Fibroblast of lung (primary cell): ENCODE measurements around the gene UNC119B. TPM values are rescaled to one million over a fixed set of nuclear protein-coding genes. Genes with fewer than 3 reads are reported as not detected.

Source experiments
- DNase-seq, 2 donors: peaks; one replicate each; pipeline versions ENCODE4 v3.0.0 to v3.0.0-alpha.2; 2010; ENCODE audit warnings: low read depth in 2 of 2
- H2AFZ ChIP-seq: 2 replicates; pipeline ENCODE4 v1.5.1; 2012; ENCODE audit warnings: low read length, control low read depth, inconsistent platforms
- H3K27ac ChIP-seq: 2 replicates; pipeline ENCODE4 v1.5.1; 2011; ENCODE audit warnings: low read length, control low read depth; ENCODE audit not compliant: insufficient read depth
- H3K27me3 ChIP-seq: 2 replicates; pipeline ENCODE4 v1.5.1; 2011; ENCODE audit warnings: mild to moderate bottlenecking, low read length; ENCODE audit not compliant: control insufficient read depth, insufficient read depth
- H3K36me3 ChIP-seq: 2 replicates; pipeline ENCODE4 v1.5.1; 2011; ENCODE audit warnings: low read length; ENCODE audit not compliant: control insufficient read depth, insufficient read depth
- H3K4me1 ChIP-seq: 2 replicates; pipeline ENCODE4 v1.5.1; 2011; ENCODE audit warnings: low read length; ENCODE audit not compliant: control insufficient read depth, insufficient read depth; ENCODE audit errors: extremely low read depth
- H3K4me2 ChIP-seq: 2 replicates; pipeline ENCODE4 v1.5.1; 2011; ENCODE audit warnings: low read length, control low read depth; ENCODE audit not compliant: insufficient read depth; ENCODE audit errors: extremely low read depth
- H3K4me3 ChIP-seq, 4 experiments: fragments of 200-600 bp in 1 of 4; sonication (generic) in 1 of 4; replicated peaks in 1 of 4; 2 replicates each; pipeline ENCODE4 v1.5.1; 2011 to 2016; ENCODE audit warnings: low read length in 4 of 4, low read depth in 3 of 4, mild to moderate bottlenecking in 3 of 4, control low read depth in 2 of 4, inconsistent platforms in 1 of 4, mixed read lengths in 1 of 4; ENCODE audit not compliant: insufficient read depth in 1 of 4; ENCODE audit errors: control extremely low read depth in 1 of 4
- H3K79me2 ChIP-seq: 2 replicates; pipeline ENCODE4 v1.5.1; 2012; ENCODE audit warnings: mild to moderate bottlenecking, low read length, inconsistent platforms; ENCODE audit not compliant: control insufficient read depth, insufficient read depth
- H3K9ac ChIP-seq: 2 replicates; pipeline ENCODE4 v1.5.1; 2011; ENCODE audit warnings: mild to moderate bottlenecking, low read length, control low read depth; ENCODE audit not compliant: insufficient read depth
- H3K9me3 ChIP-seq: 2 replicates; pipeline ENCODE4 v1.5.1; 2012; ENCODE audit warnings: low read depth, low read length; ENCODE audit not compliant: control insufficient read depth, insufficient read depth
- H4K20me1 ChIP-seq: 2 replicates; pipeline ENCODE4 v1.5.1; 2011; ENCODE audit warnings: low read length; ENCODE audit not compliant: control insufficient read depth, insufficient read depth; ENCODE audit errors: extremely low read depth
- CTCF ChIP-seq, 2 donors: IDR thresholded peaks in 1 of 2; conservative IDR thresholded peaks in 1 of 2; 1 replicate in 1 of 2; 2 replicates in 1 of 2; pipeline ENCODE4 v1.5.1; 2011 to 2012; ENCODE audit warnings: low read length in 2 of 2, control low read depth in 1 of 2, inconsistent platforms in 1 of 2, low read depth in 1 of 2, mild to moderate bottlenecking in 1 of 2
- EZH2 ChIP-seq: IDR thresholded peaks from 2 replicates; pipeline ENCODE4 v1.5.1; 2012; ENCODE audit warnings: low read length, control low read depth, mild to moderate bottlenecking; ENCODE audit errors: missing control alignments
- polyA plus RNA-seq, 2 donors: library from polyadenylated mRNA; depleted of rRNA in 1 of 2; stranded (reverse) in 1 of 2; unstranded in 1 of 2; fragments of >200 nt; gene quantifications; 2 replicates each; pipeline ENCODE4 v1.2.1, GENCODE V29; 2011 to 2012; ENCODE audit warnings: missing spikeins in 1 of 2
- total RNA-seq: library from RNA; depleted of rRNA; stranded (reverse); fragments of >200 nt; gene quantifications from 2 replicates; pipeline ENCODE4 v1.2.1, GENCODE V29; 2014

Gene UNC119B
- total and polyA plus RNA-seq, 2 donors (not counting 1 experiment from before 2014, with no cell fraction given), result 29.1 to 31.2 TPM

DNA sequence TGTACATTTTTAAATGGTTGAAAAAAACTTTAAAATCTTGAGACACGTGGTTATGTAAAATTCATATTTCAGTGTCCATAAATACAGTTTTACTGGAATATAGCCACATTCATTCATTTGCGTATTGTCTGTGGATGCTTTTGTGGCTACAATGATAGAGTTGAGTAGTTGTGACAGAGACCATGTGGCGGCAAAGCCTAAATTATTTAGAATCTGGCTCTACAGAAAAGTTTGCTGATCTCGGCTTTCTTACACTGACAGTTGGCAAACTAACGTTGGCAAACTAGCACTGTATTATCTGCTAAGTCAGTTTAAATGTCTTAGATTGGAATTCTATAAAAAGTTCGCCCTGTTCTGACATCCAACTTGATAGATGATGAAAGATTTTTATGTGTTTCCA, 2.4 kb downstream of the UNC119B start:
- H3K9me3 ChIP-seq, result no peaks in the 10 kb centered on the region
- H3K36me3 ChIP-seq, result peaks cover 5% of the 10 kb centered on the region
- no peak overlapping the region for H3K4me3 ChIP-seq
- H3K79me2 ChIP-seq, result peaks cover 19% of the 10 kb centered on the region
- peaks cover 11% of the 10 kb centered on the region for H3K4me1 ChIP-seq
- H3K4me2 ChIP-seq, result peak overlapping the region; percentile 95
- no peak overlapping the region for H3K9ac ChIP-seq
- H3K27me3 ChIP-seq, result no peaks in the 10 kb centered on the region
- TF ChIP-seq CTCF (conservative IDR thresholded peaks at IDR 0.05 in 1 of 2, IDR thresholded peaks at IDR 0.05 in 1 of 2; ENCODE audit: low read depth in 1 of 2, low read length in 2 of 2) (no peak), EZH2 (no peak)
- DNase-seq, result no peak
- H4K20me1 ChIP-seq, result no peaks in the 10 kb centered on the region
- H2AFZ ChIP-seq, result no peak overlapping the region
- H3K27ac ChIP-seq, result no peak overlapping the region

- no peaks in the 10 kb centered on the region for H4K20me1 ChIP-seq
- no peak overlapping the region for H3K4me2 ChIP-seq
- no peak overlapping the region for H2AFZ ChIP-seq
- H3K79me2 ChIP-seq, result peaks cover 19% of the 10 kb centered on the region
- H3K4me1 ChIP-seq, result peaks cover 11% of the 10 kb centered on the region
- no peaks in the 10 kb centered on the region for H3K9me3 ChIP-seq
- peaks cover 14% of the 10 kb centered on the region for H3K36me3 ChIP-seq
- no peak for TF ChIP-seq EZH2
- peak; percentile 79 to 86 for TF ChIP-seq CTCF (conservative IDR thresholded peaks at IDR 0.05 in 1 of 2, IDR thresholded peaks at IDR 0.05 in 1 of 2; ENCODE audit: low read depth in 1 of 2, low read length in 2 of 2)
- H3K27me3 ChIP-seq, result no peaks in the 10 kb centered on the region
- DNase-seq, result peak; percentile 64 to 86
- H3K9ac ChIP-seq, result no peak overlapping the region
- H3K4me3 ChIP-seq, result no peak overlapping the region
- no peak overlapping the region for H3K27ac ChIP-seq
Measured at GRCh38 chr12:120713861-120714482, 3.7 kb downstream of the UNC119B start.

DNA sequence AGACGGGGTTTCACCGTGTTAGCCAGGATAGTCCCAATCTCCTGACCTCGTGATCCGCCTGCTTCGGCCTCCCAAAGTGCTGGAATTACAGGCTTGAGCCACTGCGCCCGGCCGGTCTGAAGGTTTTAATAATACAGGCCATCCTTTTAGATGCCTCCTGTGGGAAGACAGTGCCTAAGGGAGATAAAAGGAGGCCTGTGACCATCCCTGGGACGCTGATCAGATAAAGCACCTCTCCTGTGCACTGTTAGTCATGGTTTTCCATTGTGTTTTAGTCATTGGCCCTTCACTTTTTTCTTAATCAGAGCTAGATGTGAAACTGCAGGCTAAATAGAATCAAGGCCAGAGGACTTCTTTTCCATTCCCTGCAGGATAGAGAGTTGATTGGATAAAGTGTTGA, 7.8 kb downstream of the UNC119B start:
- H2AFZ ChIP-seq, result no peak overlapping the region
- no peak overlapping the region for H3K9ac ChIP-seq
- H3K27me3 ChIP-seq, result no peaks in the 10 kb centered on the region
- TF ChIP-seq EZH2 (no peak), CTCF (conservative IDR thresholded peaks at IDR 0.05 in 1 of 2, IDR thresholded peaks at IDR 0.05 in 1 of 2; ENCODE audit: low read depth in 1 of 2, low read length in 2 of 2) (no peak)
- H4K20me1 ChIP-seq, result no peaks in the 10 kb centered on the region
- no peak for DNase-seq
- peaks cover 3% of the 10 kb centered on the region for H3K4me1 ChIP-seq
- H3K4me2 ChIP-seq, result no peak overlapping the region
- no peaks in the 10 kb centered on the region for H3K79me2 ChIP-seq
- no peak overlapping the region for H3K4me3 ChIP-seq
- peaks cover 25% of the 10 kb centered on the region for H3K36me3 ChIP-seq
- H3K27ac ChIP-seq, result no peak overlapping the region
- no peaks in the 10 kb centered on the region for H3K9me3 ChIP-seq
